G401 (cell line): ENCODE data around the gene SCN2A. TPM values are rescaled to one million over a fixed set of nuclear protein-coding genes. Genes with fewer than 3 reads are reported as not detected.
"Not testable (repeated sequence)": the region's sequence is repeated elsewhere in the genome, so short reads cannot be mapped to it uniquely, and the experiment has no call there.

Source experiments
- DNase-seq: peaks from one replicate; pipeline ENCODE4 v3.0.0-alpha.2; 2015; ENCODE audit warnings: low spot score
- in situ Hi-C: cut with HindIII; loops from 2 replicates; pipeline ENCODE4 v1.10.0; 2016; ENCODE audit warnings: low sequenced_read_pairs, mixed read lengths
- total RNA-seq: library from RNA; depleted of rRNA; stranded (reverse); fragments of >200 nt; shearing (Covaris generic); gene quantifications from 2 replicates; pipeline ENCODE4 v1.2.3, GENCODE V29; 2014

The SCN2A gene
- total RNA-seq, 1 experiment from 2014 or later, result not detected

GRCh38 chr2:165398603-165399002 lies 159.4 kb downstream of the SCN2A start:
- in situ Hi-C loops, DNase-seq: not testable (repeated sequence)

- in situ Hi-C loops, result no loop called here
- peak; percentile 80 for DNase-seq
Observed at GRCh38 chr2:165401285-165401852, 162.2 kb downstream of the SCN2A start.

GRCh38 chr2:165402162-165402561 lies 162.9 kb downstream of the SCN2A start:
- DNase-seq, result no peak
- in situ Hi-C loops, result no loop called here

DNA sequence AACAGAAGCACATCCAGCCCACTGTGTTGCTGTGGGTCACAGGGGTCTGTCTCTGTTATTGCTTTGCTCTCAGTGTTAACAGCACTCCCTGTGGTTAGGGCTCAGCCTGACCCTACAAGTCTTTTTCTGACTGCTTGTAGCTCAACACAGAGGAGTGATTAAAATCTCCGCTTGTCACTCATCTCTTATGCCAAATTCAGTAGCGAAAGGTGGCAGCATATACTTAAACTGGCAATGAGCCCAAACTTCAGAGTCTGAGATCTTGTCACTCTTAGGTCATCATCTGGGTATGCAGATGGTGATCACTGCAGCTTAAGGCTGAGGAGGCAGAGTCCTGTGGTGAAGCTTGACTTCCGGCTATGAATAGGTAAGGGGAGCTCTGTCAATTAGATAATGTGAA lies 167.0 kb downstream of the SCN2A start:
- in situ Hi-C loops, result no loop called here
- DNase-seq, result no peak

- DNase-seq, result no peak
- in situ Hi-C loops, result no loop called here
Observed at GRCh38 chr2:165407466-165407865, 168.3 kb downstream of the SCN2A start.

DNA sequence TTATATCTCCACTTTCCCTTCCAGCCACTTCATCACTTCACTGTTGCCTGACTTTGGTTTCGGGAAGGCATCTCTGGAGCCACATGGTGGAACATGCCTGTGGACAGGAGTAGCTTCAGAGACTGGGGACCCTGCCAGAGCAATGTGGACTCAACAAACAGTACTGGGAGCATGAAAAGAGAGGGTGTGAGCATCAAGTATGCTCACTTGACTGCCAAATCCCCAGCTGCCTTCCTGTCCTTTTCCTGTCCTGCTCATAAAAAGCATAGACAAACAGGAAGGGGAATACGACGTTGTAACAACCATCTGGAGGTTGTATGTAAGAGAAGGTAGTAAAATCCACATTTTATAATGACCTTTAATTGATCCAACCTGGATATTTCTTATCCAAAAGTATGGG lies 169.0 kb downstream of the SCN2A start:
- in situ Hi-C loops, result no loop called here
- DNase-seq, result no peak

GRCh38 chr2:165410276-165410675 lies 171.1 kb downstream of the SCN2A start:
- in situ Hi-C loops, result no loop called here

GRCh38 chr2:165414187-165414586 lies 175.0 kb downstream of the SCN2A start:
- DNase-seq, result no peak
- in situ Hi-C loops, result no loop called here

More at GRCh38 chr2:165410276-165410675, 171.1 kb downstream of the SCN2A start:
- DNase-seq, result no peak

- in situ Hi-C loops, result no loop called here
- no peak for DNase-seq
Observed at GRCh38 chr2:165417009-165417408, 177.8 kb downstream of the SCN2A start.

GRCh38 chr2:165420231-165420630 lies 181.0 kb downstream of the SCN2A start:
- DNase-seq, result no peak
- in situ Hi-C loops, result no loop called here

- DNase-seq, result no peak
- in situ Hi-C loops, result no loop called here
Observed at GRCh38 chr2:165423081-165423480, 183.9 kb downstream of the SCN2A start.

GRCh38 chr2:165425556-165425955 lies 186.3 kb downstream of the SCN2A start:
- in situ Hi-C loops, result no loop called here

GRCh38 chr2:165427686-165428085 lies 188.5 kb downstream of the SCN2A start:
- no peak for DNase-seq
- in situ Hi-C loops, result no loop called here

More at GRCh38 chr2:165425556-165425955, 186.3 kb downstream of the SCN2A start:
- no peak for DNase-seq

DNA sequence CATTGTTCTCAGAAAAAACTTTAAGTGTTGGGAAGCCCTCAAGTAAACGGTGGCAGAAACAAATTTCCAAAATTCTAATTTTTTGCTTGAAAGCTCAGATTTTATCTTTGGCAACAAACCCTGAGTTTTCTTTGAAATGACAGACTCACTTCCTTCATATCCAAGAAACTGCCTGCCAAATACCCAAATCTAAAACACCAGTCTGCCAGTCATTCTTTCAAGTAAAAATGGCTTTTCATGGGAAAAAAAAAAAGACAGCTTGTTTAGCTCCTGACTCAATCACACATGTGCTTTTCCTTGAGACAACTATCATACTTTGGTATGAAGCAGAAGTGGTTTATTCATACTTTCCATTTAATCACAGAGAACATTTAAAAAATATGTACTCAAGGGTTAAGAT lies 189.7 kb downstream of the SCN2A start:
- in situ Hi-C loops, result no loop called here
- DNase-seq, result no peak

GRCh38 chr2:165431014-165431413 lies 191.8 kb downstream of the SCN2A start:
- in situ Hi-C loops, result no loop called here
- DNase-seq, result no peak

GRCh38 chr2:165432234-165432966 lies 193.2 kb downstream of the SCN2A start:
- in situ Hi-C loops, result no loop called here
- DNase-seq, result no peak

DNA sequence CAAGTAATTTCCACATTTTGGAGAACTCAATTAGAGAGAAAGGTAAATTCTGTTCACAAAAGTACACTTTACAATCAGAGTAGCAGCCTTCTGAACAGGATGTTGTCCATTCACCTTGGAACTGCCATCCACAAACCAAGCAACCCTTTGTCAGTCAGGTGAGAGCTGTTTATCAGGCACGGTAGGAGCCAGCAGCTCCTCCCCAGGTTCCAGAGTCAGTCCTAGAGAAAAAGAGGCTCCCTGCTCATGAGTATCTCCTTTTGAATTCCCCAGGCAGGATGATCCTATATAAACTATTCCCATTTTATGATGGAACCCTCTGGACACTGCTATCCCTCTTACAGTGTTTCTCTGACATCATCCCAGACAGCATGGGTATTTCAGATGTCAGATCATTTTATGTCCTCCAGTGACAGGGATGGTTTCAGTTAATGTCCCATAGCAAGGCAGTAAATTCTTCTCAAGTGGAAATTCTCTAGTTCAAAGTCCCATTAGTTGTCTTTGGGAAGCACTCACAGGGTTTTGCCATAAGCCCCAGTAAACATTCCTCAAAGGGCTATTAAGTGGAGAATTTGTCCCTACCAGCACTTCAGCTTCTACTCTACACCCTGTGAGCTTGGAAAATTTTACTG lies 195.8 kb downstream of the SCN2A start:
- DNase-seq, result no peak
- in situ Hi-C loops, result no loop called here

DNA sequence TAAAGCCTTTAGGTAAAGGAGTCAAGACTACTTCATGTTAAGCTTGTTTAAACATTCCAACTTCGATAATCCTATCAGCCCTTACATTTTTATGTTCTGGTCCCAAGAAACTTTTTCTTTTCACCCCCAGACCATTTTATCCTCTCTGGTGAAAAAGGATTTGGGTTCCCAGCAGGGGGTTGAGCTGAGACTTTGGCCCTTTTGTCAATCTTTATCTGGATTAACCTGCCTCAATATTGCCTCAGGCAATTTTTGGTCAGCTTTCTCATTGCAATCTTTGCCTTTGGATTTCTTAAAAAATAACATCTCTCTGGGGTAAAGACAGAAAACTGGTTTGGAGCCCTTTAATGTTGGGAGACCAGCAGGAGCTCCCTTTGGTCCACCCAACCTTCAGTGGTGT lies 196.4 kb downstream of the SCN2A start:
- in situ Hi-C loops, result no loop called here
- no peak for DNase-seq

DNA sequence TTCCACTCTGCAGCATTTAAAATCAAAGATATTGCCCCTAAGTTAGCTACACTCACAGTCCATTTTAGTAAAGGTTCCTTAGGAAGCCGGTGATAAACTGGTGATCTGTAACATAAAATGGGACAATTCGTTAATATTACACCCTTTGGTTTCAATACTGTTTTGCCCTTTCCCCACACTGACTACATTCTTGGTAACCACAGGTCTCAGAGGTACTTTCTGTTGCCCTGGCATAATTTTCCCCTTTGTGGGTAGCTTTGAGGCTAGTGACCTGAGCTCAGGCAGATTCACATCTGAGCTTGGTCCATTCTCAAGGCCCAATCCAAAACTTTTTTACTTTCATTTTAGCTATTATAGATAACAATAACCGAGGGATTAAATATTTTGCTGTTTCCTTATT lies 197.3 kb downstream of the SCN2A start:
- no peak for DNase-seq
- in situ Hi-C loops, result no loop called here

- no peak for DNase-seq
- in situ Hi-C loops, result no loop called here
Observed at GRCh38 chr2:165440367-165440766, 201.2 kb downstream of the SCN2A start.
